Measurements from ENCODE around the gene ZNF319.

The ZNF319 gene

DNA sequence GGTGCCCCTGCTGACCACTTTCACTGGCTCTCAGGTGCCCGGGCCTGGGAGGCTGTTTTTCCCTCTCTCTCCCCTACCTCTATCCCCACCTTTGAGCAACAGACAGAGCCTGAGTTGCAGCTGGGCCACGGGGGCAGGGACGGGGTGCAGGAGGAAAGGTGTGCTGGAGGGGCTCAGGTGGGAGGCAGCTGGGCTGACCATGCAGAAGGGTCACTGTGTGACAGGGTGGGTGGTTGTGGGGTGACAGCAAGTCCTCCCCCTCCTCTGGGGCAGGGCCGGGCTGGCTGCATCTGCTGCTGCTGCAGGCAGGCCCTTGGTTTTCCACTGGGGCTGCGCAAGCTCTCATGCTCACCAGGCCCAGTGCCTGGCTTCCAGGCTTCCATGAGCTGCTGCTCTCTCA lies 6.6 kb downstream of the ZNF319 start:
- Histone ChIP-seq H3K4me3 (IDR thresholded peaks at IDR 0.05; ENCODE audit: insufficient read depth, low read depth, low read length) (no peak overlapping the region), H3K27ac (no peak overlapping the region), H3K4me1 (ENCODE audit: low read depth, poor library complexity, severe bottlenecking) (peaks cover 12% of the 10 kb centered on the region), H3K79me2 (ENCODE audit: insufficient read depth, low read depth) (no peaks in the 10 kb centered on the region), H3K27me3 (ENCODE audit: insufficient read depth, low read depth) (no peaks in the 10 kb centered on the region), H2AFZ (ENCODE audit: low read depth) (no peak overlapping the region), H3K9ac (no peak overlapping the region), H3K36me3 (ENCODE audit: insufficient read depth) (no peaks in the 10 kb centered on the region), H4K20me1 (ENCODE audit: insufficient read depth) (no peaks in the 10 kb centered on the region), H3K4me2 (no peak overlapping the region)
- TF ChIP-seq, protein P1, sequence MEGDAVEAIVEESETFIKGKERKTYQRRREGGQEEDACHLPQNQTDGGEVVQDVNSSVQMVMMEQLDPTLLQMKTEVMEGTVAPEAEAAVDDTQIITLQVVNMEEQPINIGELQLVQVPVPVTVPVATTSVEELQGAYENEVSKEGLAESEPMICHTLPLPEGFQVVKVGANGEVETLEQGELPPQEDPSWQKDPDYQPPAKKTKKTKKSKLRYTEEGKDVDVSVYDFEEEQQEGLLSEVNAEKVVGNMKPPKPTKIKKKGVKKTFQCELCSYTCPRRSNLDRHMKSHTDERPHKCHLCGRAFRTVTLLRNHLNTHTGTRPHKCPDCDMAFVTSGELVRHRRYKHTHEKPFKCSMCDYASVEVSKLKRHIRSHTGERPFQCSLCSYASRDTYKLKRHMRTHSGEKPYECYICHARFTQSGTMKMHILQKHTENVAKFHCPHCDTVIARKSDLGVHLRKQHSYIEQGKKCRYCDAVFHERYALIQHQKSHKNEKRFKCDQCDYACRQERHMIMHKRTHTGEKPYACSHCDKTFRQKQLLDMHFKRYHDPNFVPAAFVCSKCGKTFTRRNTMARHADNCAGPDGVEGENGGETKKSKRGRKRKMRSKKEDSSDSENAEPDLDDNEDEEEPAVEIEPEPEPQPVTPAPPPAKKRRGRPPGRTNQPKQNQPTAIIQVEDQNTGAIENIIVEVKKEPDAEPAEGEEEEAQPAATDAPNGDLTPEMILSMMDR (conservative IDR thresholded peaks at IDR 0.05; ENCODE audit: low read depth, low read length) = no peak

DNA sequence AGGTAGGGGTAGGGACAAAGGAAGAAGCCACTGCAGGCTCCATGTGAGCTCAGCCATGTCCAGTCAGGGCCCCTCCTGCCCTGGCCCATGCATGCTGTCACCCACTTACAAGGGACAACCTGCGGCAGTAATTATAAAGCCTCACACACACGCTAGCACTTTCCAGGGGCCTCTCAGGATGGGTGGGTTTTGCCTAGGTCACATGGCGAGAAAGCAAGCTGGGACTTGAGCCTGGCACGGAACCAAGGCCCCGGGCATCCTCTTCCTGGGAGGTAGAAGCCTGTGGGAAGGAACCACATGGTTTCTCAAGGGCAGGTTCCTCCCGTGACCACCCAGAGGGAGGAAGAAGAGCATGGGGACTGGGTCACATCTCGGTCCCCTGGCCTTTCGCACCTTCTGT lies 7.0 kb downstream of the ZNF319 start:
- H3K27me3 ChIP-seq (ENCODE audit: insufficient read depth, low read depth) = no peaks in the 10 kb centered on the region
- no peaks in the 10 kb centered on the region for H3K79me2 ChIP-seq (ENCODE audit: insufficient read depth, low read depth)
- H4K20me1 ChIP-seq (ENCODE audit: insufficient read depth) = no peaks in the 10 kb centered on the region
- TF ChIP-seq, protein P1 (conservative IDR thresholded peaks at IDR 0.05; ENCODE audit: low read depth, low read length) = no peak
- no peak overlapping the region for H3K9ac ChIP-seq
- H3K4me2 ChIP-seq = no peak overlapping the region
- peaks cover 8% of the 10 kb centered on the region for H3K4me1 ChIP-seq (ENCODE audit: low read depth, poor library complexity, severe bottlenecking)
- no peak overlapping the region for H3K4me3 ChIP-seq (IDR thresholded peaks at IDR 0.05; ENCODE audit: insufficient read depth, low read depth, low read length)
- no peaks in the 10 kb centered on the region for H3K36me3 ChIP-seq (ENCODE audit: insufficient read depth)
- H3K27ac ChIP-seq = no peak overlapping the region
- no peak overlapping the region for H2AFZ ChIP-seq (ENCODE audit: low read depth)

DNA sequence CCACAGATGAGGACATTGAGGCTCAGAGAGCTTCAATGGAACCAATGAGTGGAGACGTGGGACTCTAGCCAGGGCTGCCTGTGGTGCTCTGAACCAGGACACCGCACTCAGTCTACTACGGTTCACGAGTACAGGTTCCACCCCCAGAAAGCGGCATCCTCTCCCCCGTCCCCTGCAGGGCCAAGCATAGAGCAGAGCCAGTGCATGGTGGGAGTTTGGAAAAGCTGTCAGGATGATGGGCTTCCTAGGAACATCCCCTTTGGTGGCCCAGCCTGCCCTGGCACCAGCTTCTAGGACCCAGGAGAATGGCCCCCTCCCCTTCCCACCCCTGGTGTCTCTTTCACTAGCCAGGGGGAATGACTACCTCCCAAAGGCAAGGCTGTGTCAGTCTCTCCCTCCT lies 8.4 kb downstream of the ZNF319 start:
- Histone ChIP-seq H3K79me2 (ENCODE audit: insufficient read depth, low read depth) (no peaks in the 10 kb centered on the region), H3K4me3 (IDR thresholded peaks at IDR 0.05; ENCODE audit: insufficient read depth, low read depth, low read length) (no peak overlapping the region), H3K27ac (no peak overlapping the region), H3K27me3 (ENCODE audit: insufficient read depth, low read depth) (no peaks in the 10 kb centered on the region), H3K36me3 (ENCODE audit: insufficient read depth) (no peaks in the 10 kb centered on the region), H2AFZ (ENCODE audit: low read depth) (no peak overlapping the region), H3K4me1 (ENCODE audit: low read depth, poor library complexity, severe bottlenecking) (peaks cover 8% of the 10 kb centered on the region), H3K4me2 (no peak overlapping the region), H4K20me1 (ENCODE audit: insufficient read depth) (no peaks in the 10 kb centered on the region), H3K9ac (no peak overlapping the region)
- TF ChIP-seq, protein P1 (conservative IDR thresholded peaks at IDR 0.05; ENCODE audit: low read depth, low read length) = no peak

DNA sequence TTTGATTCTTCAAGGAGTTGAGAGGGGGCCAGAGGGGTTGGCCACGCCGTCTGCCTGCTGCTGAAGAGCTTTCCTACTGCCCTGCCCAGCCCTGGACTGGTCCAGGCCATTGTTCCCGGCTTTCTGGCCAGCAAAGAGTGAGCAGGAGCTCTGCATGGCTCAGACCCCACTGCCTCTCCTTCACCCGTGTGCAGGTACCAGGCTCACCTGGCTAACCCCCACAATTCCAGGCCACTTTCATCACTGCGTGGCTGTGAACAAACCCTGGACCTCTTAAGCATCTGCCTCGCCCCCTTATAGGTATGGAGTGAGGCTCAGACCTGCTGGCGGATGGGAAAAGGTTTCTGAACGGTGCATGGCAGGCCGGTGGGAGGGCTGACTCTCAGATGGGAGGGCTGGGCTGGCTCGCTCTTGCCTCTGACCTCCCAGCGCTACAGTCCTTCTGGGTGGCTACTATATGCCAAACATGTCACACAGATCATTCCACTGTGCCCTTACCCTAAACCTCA lies 8.9 kb downstream of the ZNF319 start:
- Histone ChIP-seq H2AFZ (ENCODE audit: low read depth) (no peak overlapping the region), H3K79me2 (ENCODE audit: insufficient read depth, low read depth) (no peaks in the 10 kb centered on the region), H3K9ac (no peak overlapping the region), H3K4me2 (no peak overlapping the region), H3K27me3 (ENCODE audit: insufficient read depth, low read depth) (no peaks in the 10 kb centered on the region), H4K20me1 (ENCODE audit: insufficient read depth) (no peaks in the 10 kb centered on the region), H3K27ac (no peak overlapping the region), H3K36me3 (ENCODE audit: insufficient read depth) (no peaks in the 10 kb centered on the region), H3K4me3 (IDR thresholded peaks at IDR 0.05; ENCODE audit: insufficient read depth, low read depth, low read length) (no peak overlapping the region), H3K4me1 (ENCODE audit: low read depth, poor library complexity, severe bottlenecking) (peaks cover 8% of the 10 kb centered on the region)
- TF ChIP-seq, protein P1 (conservative IDR thresholded peaks at IDR 0.05; ENCODE audit: low read depth, low read length) = no peak
